Measurements from ENCODE around the gene HERC3. TPM values are rescaled to one million over a fixed set of nuclear protein-coding genes. Genes with fewer than 3 reads are reported as not detected.

Gene HERC3
- total RNA-seq, 2 experiments from 2014 or later, result 22.7 to 26.1 TPM

DNA sequence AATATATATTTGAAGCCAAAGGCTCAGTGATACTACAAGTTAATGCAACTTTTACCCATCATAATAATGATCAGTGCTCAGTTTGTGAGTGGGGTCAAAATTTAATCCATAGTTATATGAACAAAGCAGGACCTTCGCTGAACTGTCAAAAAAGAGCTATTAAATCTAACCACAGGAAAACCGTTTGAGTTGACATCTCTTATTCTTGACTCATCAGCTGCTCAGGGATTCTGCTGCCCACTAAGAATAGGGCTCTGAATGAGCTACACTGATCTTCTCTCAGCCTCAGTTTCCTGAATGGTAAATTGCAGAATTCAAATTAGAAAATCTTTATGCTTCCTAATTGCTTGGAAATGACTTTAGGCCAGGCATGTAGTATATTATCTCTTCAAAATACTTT lies 150.3 kb downstream of the HERC3 start:
- ChIA-PET CTCF (no interaction called here), POLR2A (no interaction called here)
- Mint-ChIP-seq H3K27ac (no peak overlapping the region), H3K27me3 (ENCODE audit: low read depth) (no peaks in the 10 kb centered on the region), H3K9me3 (ENCODE audit: insufficient read depth) (no peaks in the 10 kb centered on the region), H3K4me1 (ENCODE audit: low read depth) (peaks cover 6% of the 10 kb centered on the region), H3K36me3 (ENCODE audit: low read depth) (peaks cover 3% of the 10 kb centered on the region), H3K4me3 (no peak overlapping the region)
- DNase-seq, result no peak
- no peak for ATAC-seq

DNA sequence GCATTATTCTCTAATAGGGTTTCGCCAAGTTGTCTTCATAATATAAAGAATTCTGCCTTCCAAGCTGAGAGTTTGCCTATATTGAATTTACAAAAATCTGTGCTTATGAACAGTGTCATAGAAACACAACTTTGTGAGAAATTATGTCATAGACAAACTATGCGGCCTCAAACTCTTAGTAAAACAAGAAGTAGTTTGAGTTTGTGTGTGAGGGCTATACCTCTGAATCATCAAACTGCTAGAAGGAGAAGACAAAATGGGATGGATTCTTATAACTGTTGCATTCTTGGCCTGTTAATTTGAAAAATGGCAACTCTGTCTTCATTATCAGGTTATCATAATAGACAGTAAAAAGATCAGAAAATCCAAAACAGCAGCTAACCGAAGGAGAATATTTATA lies 151.4 kb downstream of the HERC3 start:
- DNase-seq, result no peak
- ChIA-PET CTCF (no interaction called here), POLR2A (no interaction called here)
- Mint-ChIP-seq H3K4me3 (no peak overlapping the region), H3K9me3 (ENCODE audit: insufficient read depth) (no peaks in the 10 kb centered on the region), H3K27ac (no peak overlapping the region), H3K4me1 (ENCODE audit: low read depth) (no peaks in the 10 kb centered on the region), H3K36me3 (ENCODE audit: low read depth) (peaks cover 3% of the 10 kb centered on the region), H3K27me3 (ENCODE audit: low read depth) (no peaks in the 10 kb centered on the region)
- no peak for ATAC-seq

- DNase-seq (no peak), ATAC-seq (no peak)
- Mint-ChIP-seq H3K4me3 (no peak overlapping the region), H3K9me3 (ENCODE audit: insufficient read depth) (no peaks in the 10 kb centered on the region), H3K27ac (no peak overlapping the region), H3K27me3 (ENCODE audit: low read depth) (no peaks in the 10 kb centered on the region), H3K4me1 (ENCODE audit: low read depth) (no peaks in the 10 kb centered on the region), H3K36me3 (ENCODE audit: low read depth) (peaks cover 6% of the 10 kb centered on the region)
- POLR2A ChIA-PET, result no interaction called here
- CTCF ChIA-PET, result interaction anchor here (0.5 kb wide), 1 partner anchor 101 kb away, joined by 3 read pairs; no protein-coding TSS in a partner anchor
These were observed 152.3 kb downstream of the HERC3 start for GRCh38 chr4:88744609-88745008.

- CTCF ChIA-PET, result interaction anchor here (0.5 kb wide), 1 partner anchor 100 kb away, joined by 3 read pairs; no protein-coding TSS in a partner anchor
- ATAC-seq (no peak), DNase-seq (no peak)
- Mint-ChIP-seq H3K4me3 (no peak overlapping the region), H3K27ac (no peak overlapping the region), H3K9me3 (ENCODE audit: insufficient read depth) (no peaks in the 10 kb centered on the region), H3K4me1 (ENCODE audit: low read depth) (no peaks in the 10 kb centered on the region), H3K36me3 (ENCODE audit: low read depth) (peaks cover 6% of the 10 kb centered on the region), H3K27me3 (ENCODE audit: low read depth) (no peaks in the 10 kb centered on the region)
- POLR2A ChIA-PET, result no interaction called here
These were observed 152.9 kb downstream of the HERC3 start for GRCh38 chr4:88745175-88745574.

GRCh38 chr4:88745581-88746163 lies 153.4 kb downstream of the HERC3 start:
- H3K9me3 Mint-ChIP-seq (ENCODE audit: insufficient read depth), result no peaks in the 10 kb centered on the region
- peaks cover 6% of the 10 kb centered on the region for H3K36me3 Mint-ChIP-seq (ENCODE audit: low read depth)
- CTCF ChIA-PET, result interaction anchor here (1.2 to 1.6 kb wide), 2 partner anchors 73 to 206 kb away, joined by 3 to 5 read pairs; no protein-coding TSS in a partner anchor
- H3K27me3 Mint-ChIP-seq (ENCODE audit: low read depth), result no peaks in the 10 kb centered on the region
- no peak for DNase-seq
- H3K4me3 Mint-ChIP-seq, result no peak overlapping the region
- H3K4me1 Mint-ChIP-seq (ENCODE audit: low read depth), result no peaks in the 10 kb centered on the region
- H3K27ac Mint-ChIP-seq, result no peak overlapping the region
- POLR2A ChIA-PET, result no interaction called here
- no peak for ATAC-seq

DNA sequence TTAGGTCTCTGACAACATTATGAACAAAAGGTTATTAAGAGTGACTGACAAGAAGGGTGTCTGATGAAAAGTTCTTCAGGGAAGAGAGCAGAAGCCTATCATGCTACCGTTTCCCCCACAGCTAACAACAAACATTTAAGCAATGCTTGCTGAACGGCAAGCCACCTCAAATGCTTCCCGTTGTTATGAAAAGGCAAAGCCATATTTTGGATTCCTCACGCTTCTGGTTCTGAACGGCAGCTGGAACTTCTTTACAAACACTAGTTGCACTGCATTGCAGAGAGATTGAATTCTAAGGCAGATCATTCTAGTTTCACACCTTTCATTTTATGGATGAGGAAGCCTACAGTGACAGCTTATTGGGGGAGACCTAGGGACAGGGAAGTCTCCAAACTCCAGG lies 153.9 kb downstream of the HERC3 start:
- Mint-ChIP-seq H3K9me3 (ENCODE audit: insufficient read depth) (no peaks in the 10 kb centered on the region), H3K4me3 (no peak overlapping the region), H3K36me3 (ENCODE audit: low read depth) (peaks cover 6% of the 10 kb centered on the region), H3K27me3 (ENCODE audit: low read depth) (no peaks in the 10 kb centered on the region), H3K4me1 (ENCODE audit: low read depth) (no peaks in the 10 kb centered on the region), H3K27ac (no peak overlapping the region)
- ChIA-PET CTCF (interaction anchor here (1.2 to 1.6 kb wide), 2 partner anchors 73 to 206 kb away, joined by 3 to 5 read pairs; no protein-coding TSS in a partner anchor), POLR2A (no interaction called here)
- DNase-seq (no peak), ATAC-seq (no peak)

DNA sequence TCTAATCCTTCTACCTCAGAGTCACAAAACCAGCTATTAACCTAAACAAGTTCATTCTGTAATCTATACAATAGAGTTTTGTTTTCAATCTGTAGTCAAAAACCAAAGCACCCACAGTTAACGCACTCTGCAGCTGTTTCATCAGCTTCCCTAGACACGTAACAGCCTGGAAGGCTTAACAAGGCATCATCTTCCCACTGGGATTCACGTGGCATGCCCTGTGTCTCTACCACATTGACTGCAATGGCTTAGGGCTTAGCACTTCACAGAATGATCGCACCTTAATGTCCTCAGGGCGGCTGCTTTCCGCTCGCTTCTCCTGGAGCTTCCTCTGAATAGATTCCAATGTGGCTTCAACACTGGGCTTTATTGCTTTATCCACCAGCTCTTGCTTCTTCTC lies 155.1 kb downstream of the HERC3 start:
- Mint-ChIP-seq H3K36me3 (ENCODE audit: low read depth) (peaks cover 6% of the 10 kb centered on the region), H3K27me3 (ENCODE audit: low read depth) (no peaks in the 10 kb centered on the region), H3K4me1 (ENCODE audit: low read depth) (no peaks in the 10 kb centered on the region), H3K27ac (no peak overlapping the region), H3K9me3 (ENCODE audit: insufficient read depth) (no peaks in the 10 kb centered on the region), H3K4me3 (no peak overlapping the region)
- ChIA-PET CTCF (interaction anchor here (1.6 kb wide), 1 partner anchor 208 kb away, joined by 5 read pairs; no protein-coding TSS in a partner anchor), POLR2A (no interaction called here)
- no peak for DNase-seq
- no peak for ATAC-seq

GRCh38 chr4:88750369-88750768 lies 158.1 kb downstream of the HERC3 start:
- DNase-seq (no peak), ATAC-seq (no peak)
- peaks cover 6% of the 10 kb centered on the region for H3K36me3 Mint-ChIP-seq (ENCODE audit: low read depth)
- no peaks in the 10 kb centered on the region for H3K4me1 Mint-ChIP-seq (ENCODE audit: low read depth)
- H3K4me3 Mint-ChIP-seq, result no peak overlapping the region
- H3K27ac Mint-ChIP-seq, result no peak overlapping the region
- H3K9me3 Mint-ChIP-seq (ENCODE audit: insufficient read depth), result no peaks in the 10 kb centered on the region
- H3K27me3 Mint-ChIP-seq (ENCODE audit: low read depth), result peaks cover 5% of the 10 kb centered on the region
- ChIA-PET POLR2A (no interaction called here), CTCF (no interaction called here)

DNA sequence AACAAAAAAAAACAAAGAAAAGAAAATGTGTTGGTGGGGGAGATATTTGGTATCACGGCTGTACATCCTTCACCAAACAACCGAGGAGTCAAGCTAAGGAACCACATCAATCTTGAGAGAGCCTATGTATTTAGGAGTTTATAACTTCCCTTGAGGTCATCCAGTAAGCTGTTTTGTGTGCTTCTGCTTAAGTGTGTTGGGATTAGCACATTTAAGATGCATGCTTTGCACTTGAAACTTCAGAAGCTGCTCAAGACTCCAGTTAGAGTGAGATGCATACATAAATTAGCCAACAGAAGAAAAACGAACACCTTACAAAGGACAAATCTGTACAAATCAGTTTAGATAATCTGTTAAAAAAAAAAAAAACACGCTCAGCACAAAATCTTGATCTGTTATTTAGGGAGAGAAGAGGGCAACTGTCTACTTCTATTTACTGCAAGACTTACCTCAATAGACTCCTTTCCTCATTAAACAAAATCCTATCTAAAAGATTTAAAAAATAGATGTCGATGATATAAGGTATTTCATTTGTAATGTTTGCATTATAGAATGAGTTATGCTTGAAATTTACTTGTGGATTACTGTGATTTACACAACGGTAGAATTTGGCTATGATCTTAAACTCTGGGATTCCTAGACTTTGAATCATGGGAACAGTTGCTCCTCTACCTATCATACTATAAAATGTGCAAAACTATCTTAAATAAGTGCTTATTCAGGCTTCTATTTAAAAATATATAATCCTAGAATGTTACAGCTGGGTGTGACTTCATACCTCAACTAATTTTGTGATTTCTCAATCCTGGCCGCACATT lies 159.2 kb downstream of the HERC3 start:
- POLR2A ChIA-PET, result no interaction called here
- peaks cover 8% of the 10 kb centered on the region for H3K27me3 Mint-ChIP-seq (ENCODE audit: low read depth)
- no peak for DNase-seq
- no peak overlapping the region for H3K27ac Mint-ChIP-seq
- H3K4me3 Mint-ChIP-seq, result no peak overlapping the region
- H3K4me1 Mint-ChIP-seq (ENCODE audit: low read depth), result no peaks in the 10 kb centered on the region
- peaks cover 2% of the 10 kb centered on the region for H3K36me3 Mint-ChIP-seq (ENCODE audit: low read depth)
- H3K9me3 Mint-ChIP-seq (ENCODE audit: insufficient read depth), result no peaks in the 10 kb centered on the region
- CTCF ChIA-PET, result interaction anchor here (0.6 kb wide), 1 partner anchor 272 kb away, joined by 3 read pairs; no protein-coding TSS in a partner anchor
- no peak for ATAC-seq

GRCh38 chr4:88752076-88752463 lies 159.8 kb downstream of the HERC3 start:
- ATAC-seq (no peak), DNase-seq (no peak)
- ChIA-PET CTCF (interaction anchor here (0.6 kb wide), 1 partner anchor 272 kb away, joined by 3 read pairs; no protein-coding TSS in a partner anchor), POLR2A (interaction anchor here (0.6 kb wide), 1 partner anchor 39 kb away, joined by 3 read pairs; no protein-coding TSS in a partner anchor)
- H3K27me3 Mint-ChIP-seq (ENCODE audit: low read depth), result peaks cover 8% of the 10 kb centered on the region
- peaks cover 2% of the 10 kb centered on the region for H3K36me3 Mint-ChIP-seq (ENCODE audit: low read depth)
- H3K27ac Mint-ChIP-seq, result no peak overlapping the region
- no peaks in the 10 kb centered on the region for H3K9me3 Mint-ChIP-seq (ENCODE audit: insufficient read depth)
- no peaks in the 10 kb centered on the region for H3K4me1 Mint-ChIP-seq (ENCODE audit: low read depth)
- no peak overlapping the region for H3K4me3 Mint-ChIP-seq

- peaks cover 8% of the 10 kb centered on the region for H3K27me3 Mint-ChIP-seq (ENCODE audit: low read depth)
- H3K4me1 Mint-ChIP-seq (ENCODE audit: low read depth), result no peaks in the 10 kb centered on the region
- DNase-seq, result no peak
- POLR2A ChIA-PET, result no interaction called here
- CTCF ChIA-PET, result no interaction called here
- H3K27ac Mint-ChIP-seq, result no peak overlapping the region
- ATAC-seq, result no peak
- H3K9me3 Mint-ChIP-seq (ENCODE audit: insufficient read depth), result no peaks in the 10 kb centered on the region
- peaks cover 2% of the 10 kb centered on the region for H3K36me3 Mint-ChIP-seq (ENCODE audit: low read depth)
- no peak overlapping the region for H3K4me3 Mint-ChIP-seq
These were observed 160.5 kb downstream of the HERC3 start for GRCh38 chr4:88752754-88753153.

Data from activated CD8-positive, alpha-beta T cell treated with anti-CD3 and anti-CD28 coated beads, Interleukin-2, amount 10 ng/mL, durations not matched to agents 7 days and 5 days (primary cell).